ENCODE measurements around the gene MEX3C.

DNA sequence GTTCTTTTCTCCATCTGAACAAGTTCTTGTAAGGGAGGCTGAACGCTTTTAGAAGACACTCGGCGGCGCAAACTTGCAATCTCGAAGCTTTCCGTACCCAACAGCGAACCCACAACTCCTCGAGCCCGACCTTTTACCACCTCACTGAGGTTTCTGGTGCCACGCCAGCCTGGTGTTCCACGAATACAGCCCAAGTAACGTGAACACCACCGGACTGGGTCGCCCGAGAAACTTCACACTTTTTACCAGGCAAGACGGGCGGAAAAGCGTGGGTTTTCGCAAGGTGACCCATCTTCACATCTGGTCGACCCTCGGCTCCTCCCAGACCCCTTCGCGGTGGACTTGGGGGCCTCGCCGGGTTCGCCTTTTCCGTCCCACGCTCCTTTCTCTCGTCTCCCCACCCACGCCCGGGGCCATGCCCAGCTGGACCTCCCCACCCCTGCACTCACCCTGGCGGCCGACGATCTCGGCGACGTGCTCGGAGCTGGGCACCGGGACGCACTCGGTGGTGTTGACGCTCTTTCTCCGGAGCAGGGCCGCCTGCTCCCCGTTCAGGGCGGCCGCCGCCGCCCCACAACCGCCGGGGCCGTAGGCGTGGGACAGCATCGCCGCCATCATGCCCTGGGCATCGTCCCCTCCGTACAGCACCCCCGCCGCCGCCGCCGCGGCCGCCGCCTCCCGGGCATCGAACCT lies 1.2 kb downstream of the MEX3C start:
- TF ChIP-seq, protein P1, sequence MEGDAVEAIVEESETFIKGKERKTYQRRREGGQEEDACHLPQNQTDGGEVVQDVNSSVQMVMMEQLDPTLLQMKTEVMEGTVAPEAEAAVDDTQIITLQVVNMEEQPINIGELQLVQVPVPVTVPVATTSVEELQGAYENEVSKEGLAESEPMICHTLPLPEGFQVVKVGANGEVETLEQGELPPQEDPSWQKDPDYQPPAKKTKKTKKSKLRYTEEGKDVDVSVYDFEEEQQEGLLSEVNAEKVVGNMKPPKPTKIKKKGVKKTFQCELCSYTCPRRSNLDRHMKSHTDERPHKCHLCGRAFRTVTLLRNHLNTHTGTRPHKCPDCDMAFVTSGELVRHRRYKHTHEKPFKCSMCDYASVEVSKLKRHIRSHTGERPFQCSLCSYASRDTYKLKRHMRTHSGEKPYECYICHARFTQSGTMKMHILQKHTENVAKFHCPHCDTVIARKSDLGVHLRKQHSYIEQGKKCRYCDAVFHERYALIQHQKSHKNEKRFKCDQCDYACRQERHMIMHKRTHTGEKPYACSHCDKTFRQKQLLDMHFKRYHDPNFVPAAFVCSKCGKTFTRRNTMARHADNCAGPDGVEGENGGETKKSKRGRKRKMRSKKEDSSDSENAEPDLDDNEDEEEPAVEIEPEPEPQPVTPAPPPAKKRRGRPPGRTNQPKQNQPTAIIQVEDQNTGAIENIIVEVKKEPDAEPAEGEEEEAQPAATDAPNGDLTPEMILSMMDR (IDR thresholded peaks at IDR 0.05), result no peak
- TF ChIP-seq ZFX (IDR thresholded peaks at IDR 0.05; ENCODE audit: borderline replicate concordance), result no peak
